Endothelial cell of umbilical vein (primary cell): Measurements from ENCODE around the gene IL1R1.

Experiments
- POLR2A ChIP-seq: IDR thresholded peaks from 2 replicates; pipeline ENCODE4 v1.6.1; 2012; ENCODE audit warnings: low read depth, mild to moderate bottlenecking, control low read depth, low read length
- POLR2AphosphoS5 ChIP-seq: IDR thresholded peaks from 2 replicates; pipeline ENCODE4 v1.6.1; 2012; ENCODE audit warnings: low read depth, mild to moderate bottlenecking, control low read depth, low read length, moderate library complexity; ENCODE audit not compliant: insufficient read depth
- TF ChIP-seq, protein P1 (sequence below), 2 donors: IDR thresholded peaks; 1 replicate in 1 of 2; 2 replicates in 1 of 2; pipeline ENCODE4 v1.5.1; 2011; ENCODE audit warnings: low read length in 2 of 2, mild to moderate bottlenecking in 2 of 2, moderate library complexity in 2 of 2, control low read depth in 1 of 2, inconsistent platforms in 1 of 2, low read depth in 1 of 2; ENCODE audit not compliant: insufficient read depth in 1 of 2; ENCODE audit errors: extremely low read depth in 1 of 2
- TF ChIP-seq, protein P2 (sequence below): IDR thresholded peaks from 2 replicates; pipeline ENCODE4 v1.6.1; 2011; ENCODE audit not compliant: insufficient read depth, insufficient read length

DNA sequence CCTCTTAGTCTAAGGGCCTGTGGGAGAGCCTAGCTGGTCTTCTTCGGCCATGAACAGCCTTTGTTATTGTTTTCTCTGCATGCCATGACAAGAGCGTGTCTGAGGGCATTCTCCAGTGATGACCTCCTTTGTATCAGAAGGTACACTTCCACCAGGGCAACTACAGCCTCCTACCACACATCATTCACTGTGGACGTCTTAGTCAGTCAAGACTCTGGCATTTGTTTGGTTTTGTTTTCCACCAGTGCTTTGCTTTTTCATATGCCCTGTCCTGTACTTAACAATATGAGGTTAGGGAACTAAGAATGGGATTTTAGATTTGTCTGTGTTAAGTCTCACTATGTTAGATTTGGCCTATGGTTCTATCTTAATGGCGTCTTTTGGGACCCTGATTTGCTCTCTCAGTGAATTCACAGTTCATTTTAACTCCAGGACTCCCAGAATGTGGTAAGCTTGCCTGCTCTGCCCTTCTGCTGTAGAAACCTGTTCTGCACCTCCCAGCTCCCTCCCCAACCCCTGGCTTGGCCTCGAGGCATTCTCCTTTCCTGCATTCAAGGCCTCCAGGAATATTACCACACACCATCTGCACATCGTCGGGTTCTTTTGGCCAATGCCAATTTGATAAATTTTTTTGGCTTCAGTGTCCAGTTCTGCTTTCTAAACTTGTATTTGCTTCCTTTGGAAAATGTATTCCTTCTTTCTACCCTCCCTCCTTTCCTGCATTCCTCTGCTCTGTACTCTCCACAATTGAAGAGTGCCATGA lies 42.8 kb upstream of the IL1R1 start:
- TF ChIP-seq, protein P1, sequence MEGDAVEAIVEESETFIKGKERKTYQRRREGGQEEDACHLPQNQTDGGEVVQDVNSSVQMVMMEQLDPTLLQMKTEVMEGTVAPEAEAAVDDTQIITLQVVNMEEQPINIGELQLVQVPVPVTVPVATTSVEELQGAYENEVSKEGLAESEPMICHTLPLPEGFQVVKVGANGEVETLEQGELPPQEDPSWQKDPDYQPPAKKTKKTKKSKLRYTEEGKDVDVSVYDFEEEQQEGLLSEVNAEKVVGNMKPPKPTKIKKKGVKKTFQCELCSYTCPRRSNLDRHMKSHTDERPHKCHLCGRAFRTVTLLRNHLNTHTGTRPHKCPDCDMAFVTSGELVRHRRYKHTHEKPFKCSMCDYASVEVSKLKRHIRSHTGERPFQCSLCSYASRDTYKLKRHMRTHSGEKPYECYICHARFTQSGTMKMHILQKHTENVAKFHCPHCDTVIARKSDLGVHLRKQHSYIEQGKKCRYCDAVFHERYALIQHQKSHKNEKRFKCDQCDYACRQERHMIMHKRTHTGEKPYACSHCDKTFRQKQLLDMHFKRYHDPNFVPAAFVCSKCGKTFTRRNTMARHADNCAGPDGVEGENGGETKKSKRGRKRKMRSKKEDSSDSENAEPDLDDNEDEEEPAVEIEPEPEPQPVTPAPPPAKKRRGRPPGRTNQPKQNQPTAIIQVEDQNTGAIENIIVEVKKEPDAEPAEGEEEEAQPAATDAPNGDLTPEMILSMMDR (IDR thresholded peaks at IDR 0.05; ENCODE audit: extremely low read depth in 1 of 2, insufficient read depth in 1 of 2, low read depth in 1 of 2, low read length in 2 of 2) = no peak
- TF ChIP-seq POLR2AphosphoS5 = no peak
- TF ChIP-seq, protein P2, sequence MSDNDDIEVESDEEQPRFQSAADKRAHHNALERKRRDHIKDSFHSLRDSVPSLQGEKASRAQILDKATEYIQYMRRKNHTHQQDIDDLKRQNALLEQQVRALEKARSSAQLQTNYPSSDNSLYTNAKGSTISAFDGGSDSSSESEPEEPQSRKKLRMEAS = no peak
- TF ChIP-seq POLR2A = no peak
